Posterior vena cava (tissue), 2 donors: ENCODE data around the gene COPZ2. TPM values are rescaled to one million over a fixed set of nuclear protein-coding genes. Genes with fewer than 3 reads are reported as not detected.
"Not testable (repeated sequence)": the region's sequence is repeated elsewhere in the genome, so short reads cannot be mapped to it uniquely, and the experiment has no call there.

Source experiments
- DNase-seq: peaks from one replicate; pipeline ENCODE4 v3.0.0-alpha.2; 2020; ENCODE audit warnings: low spot score
- intact Hi-C, 2 donors: fragments of 100-400 bp; cut with DNase I; formaldehyde crosslinking; loops; one replicate each; pipeline versions ENCODE4 v1.14.1 to v1.14.2; 2022 to 2023
- total RNA-seq, 2 donors: library from RNA; stranded (reverse); fragmentation: NEBNext Ultra II Directional; extraction: Animal tissue kit (Norgen Biotek cat#: 25700); gene quantifications; one replicate each; pipeline ENCODE4 v1.2.1, GENCODE V29; 2021
- donor health status: DM: yes; HTN: yes; CAD: no.
- donor health status: DM: yes; HTN: yes; CAD: no.

The COPZ2 gene
- total RNA-seq, 2 donors from 2014 or later, result 75.0 to 136 TPM

DNA sequence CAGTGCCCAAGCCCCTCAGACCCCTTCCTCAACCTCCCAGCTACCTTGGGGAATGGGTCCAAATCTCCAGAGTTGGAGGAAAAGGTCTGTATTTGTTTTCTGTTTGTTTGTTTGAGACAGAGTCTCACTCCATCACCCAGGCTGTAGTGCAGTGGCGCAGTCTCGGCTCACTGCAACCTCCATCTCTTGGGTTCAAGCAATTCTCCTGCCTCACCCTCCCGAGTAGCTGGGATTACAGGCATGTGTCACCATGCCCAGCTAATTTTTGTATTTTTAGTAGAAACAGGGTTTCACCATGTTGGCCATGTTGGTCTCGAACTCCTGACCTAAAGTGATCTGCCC lies 19.8 kb downstream of the COPZ2 start:
- intact Hi-C loops, result loop anchor here in 1 of 2 donors (1.0 to 5.0 kb wide), 2 partner anchors 20 to 35 kb away; no protein-coding TSS in a partner anchor
- not testable (repeated sequence) for DNase-seq

GRCh38 chr17:48016112-48016511 lies 21.5 kb downstream of the COPZ2 start:
- intact Hi-C loops, result loop anchor here in 1 of 2 donors (5.0 kb wide), 1 partner anchor 34 kb away; no protein-coding TSS in a partner anchor
- DNase-seq, result no peak

- no peak for DNase-seq
- intact Hi-C loops, result loop anchor here (5.0 kb wide), 2 partner anchors 32 to 37 kb away; no protein-coding TSS in a partner anchor
Observed at GRCh38 chr17:48014595-48015111, 22.9 kb downstream of the COPZ2 start.

DNA sequence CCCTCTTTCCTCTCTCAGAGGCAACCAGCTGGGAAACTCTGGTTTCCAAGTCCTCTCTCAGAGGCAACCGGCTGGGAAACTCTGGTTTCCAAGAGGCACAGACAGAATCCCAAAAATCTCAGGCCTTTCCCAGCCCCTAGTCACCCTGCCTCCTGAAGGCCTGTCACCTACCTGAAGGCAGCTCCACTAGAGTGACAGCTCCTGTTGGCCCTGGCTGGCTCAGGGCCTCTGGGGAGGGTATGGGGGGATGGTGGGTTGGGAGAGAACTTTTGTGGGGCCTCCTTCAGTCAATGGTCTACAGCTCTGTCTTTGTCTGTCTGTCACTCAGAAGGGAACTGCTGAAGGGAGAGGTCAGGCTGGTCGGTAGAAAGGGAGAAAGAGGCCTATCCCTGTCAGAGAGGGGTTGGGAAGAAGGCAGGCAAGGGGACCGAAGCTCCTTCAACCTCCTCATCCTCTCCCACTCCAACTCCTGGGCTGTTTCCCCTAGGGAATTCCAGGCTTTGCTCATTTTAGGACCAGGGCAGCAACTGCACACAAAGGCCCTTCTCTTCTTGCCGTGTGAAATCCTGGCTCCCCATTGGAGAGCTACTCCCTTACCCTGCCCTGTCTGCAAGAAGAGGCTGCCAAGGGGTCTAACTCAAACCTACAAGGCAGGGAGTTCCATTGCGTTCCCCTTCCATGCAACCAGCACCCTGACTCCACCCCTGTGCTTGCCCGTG lies 23.6 kb downstream of the COPZ2 start:
- no peak for DNase-seq
- intact Hi-C loops, result loop anchor here in 1 of 2 donors (5.0 kb wide), 1 partner anchor 37 kb away; no protein-coding TSS in a partner anchor

DNA sequence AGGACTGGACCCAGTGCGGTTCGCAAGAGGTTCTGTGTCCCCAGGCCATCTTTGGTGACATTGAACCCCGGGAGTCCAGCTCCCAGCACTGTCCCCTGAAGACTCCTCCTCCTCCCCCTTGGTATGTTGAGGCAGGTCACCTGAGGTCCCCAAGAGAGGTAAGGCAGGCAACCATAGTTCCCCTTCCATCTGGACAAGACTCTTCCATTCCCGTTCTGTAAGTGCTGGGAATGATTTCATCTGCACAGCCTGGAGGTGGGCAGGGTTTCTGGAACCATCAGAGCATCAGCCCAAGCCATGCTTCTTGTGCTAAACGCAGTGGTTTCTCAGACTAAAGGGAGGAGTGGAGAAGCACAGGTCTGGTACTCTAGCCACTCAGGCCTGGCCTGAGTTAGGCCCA lies 24.9 kb downstream of the COPZ2 start:
- no peak for DNase-seq
- intact Hi-C loops, result loop anchor here in 1 of 2 donors (5.0 kb wide), 1 partner anchor 35 kb away; no protein-coding TSS in a partner anchor

DNA sequence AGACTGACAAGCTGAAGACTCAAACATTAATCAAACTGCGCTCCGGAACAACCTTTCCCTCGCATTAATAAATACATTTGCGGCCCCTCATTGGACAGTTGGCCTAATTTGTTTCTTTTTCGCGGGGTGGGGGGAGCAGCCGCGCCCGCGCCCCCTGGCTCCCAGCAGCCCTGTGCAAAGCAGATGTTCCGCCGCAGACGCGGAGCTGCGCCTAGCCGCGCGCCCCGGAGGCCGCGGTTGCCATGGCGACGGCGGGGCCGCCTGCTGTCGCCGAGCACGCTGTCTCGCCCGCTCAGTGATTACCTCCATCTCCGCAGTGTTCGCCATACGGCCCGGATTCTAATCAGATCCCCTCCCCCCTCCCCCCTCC lies 25.5 kb downstream of the COPZ2 start:
- no peak for DNase-seq

DNA sequence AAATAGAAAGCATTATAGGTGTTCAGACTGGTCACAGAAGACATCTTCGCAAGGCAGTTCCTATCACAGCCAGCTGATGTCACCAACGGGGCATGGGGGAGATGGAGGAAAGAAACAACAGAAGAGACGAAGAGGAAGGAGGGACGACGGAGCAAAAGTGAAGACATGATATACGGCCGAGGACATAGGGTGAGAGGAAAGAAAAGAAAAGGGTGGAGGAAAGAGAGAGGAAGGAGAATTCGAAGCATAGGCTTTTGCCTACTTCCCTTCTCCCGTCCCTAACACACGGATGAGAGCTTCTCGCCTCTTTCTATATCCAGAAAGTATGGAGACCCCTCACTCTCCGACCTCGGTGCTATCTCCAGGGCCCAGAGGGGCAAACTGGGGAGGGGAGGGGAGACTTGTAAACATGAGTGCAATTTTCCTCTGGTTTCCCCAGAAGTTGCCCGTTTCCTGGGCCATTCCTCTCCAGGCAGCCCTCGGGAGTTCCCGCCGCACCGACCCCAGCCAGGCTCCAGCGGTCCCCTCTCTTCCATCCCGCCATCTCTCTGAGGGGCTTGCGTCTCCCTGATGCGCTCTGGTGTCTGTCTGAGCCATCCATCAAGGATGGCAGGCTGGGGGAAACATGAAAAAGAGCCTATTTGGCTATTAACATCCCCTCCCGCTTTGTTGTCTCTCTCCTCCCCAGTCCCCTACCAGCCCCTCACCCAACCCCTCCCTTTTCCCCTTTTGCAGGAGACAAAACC lies 26.0 kb downstream of the COPZ2 start:
- intact Hi-C loops, result loop anchor here in 1 of 2 donors (5.0 kb wide), 1 partner anchor 34 kb away; no protein-coding TSS in a partner anchor
- DNase-seq, result no peak

More for the DNA sequence above, 25.5 kb downstream of the COPZ2 start:
- intact Hi-C loops, result loop anchor here in 1 of 2 donors (5.0 kb wide), 1 partner anchor 35 kb away; no protein-coding TSS in a partner anchor

- intact Hi-C loops, result loop anchor here in 1 of 2 donors (5.0 kb wide), 1 partner anchor 33 kb away; no protein-coding TSS in a partner anchor
- no peak for DNase-seq
Observed at GRCh38 chr17:48010193-48010592, 27.4 kb downstream of the COPZ2 start.

DNA sequence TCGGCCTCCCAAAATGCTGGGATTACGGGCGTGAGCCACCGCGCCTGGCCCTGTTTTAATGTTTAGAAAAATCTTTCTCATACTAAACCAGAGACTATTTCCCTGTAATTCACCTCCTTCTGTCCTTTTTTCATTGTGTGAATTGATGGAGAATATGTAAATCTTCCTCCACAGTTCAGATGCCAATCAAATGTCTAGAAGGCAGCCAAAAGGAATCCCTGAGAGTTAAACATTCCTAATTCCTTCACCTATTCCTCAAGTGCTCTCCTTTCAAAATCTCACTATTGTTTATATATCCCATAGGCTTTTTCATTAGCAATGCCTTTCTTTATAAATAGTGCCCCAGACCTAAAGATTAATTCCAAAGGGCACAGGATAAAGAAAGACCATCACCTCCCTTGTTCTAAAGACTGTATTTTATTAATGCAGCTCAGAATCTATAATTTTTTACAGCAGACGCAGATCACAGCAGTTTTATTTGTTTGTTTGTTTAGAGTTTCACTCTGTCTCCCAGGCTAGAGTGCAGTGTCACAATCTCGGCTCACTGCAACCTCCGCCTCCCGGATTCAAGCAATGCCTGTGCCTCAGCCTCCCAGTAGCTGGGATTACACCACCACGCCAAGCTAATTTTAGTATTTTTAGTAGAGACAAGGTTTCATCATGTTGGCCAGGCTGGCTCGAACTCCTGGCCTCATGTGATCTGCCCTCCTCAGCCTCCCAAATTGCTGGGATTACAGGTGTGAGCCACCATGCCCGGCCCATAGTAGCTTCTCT lies 30.5 kb downstream of the COPZ2 start:
- intact Hi-C loops, result no loop called here
- no peak for DNase-seq

DNA sequence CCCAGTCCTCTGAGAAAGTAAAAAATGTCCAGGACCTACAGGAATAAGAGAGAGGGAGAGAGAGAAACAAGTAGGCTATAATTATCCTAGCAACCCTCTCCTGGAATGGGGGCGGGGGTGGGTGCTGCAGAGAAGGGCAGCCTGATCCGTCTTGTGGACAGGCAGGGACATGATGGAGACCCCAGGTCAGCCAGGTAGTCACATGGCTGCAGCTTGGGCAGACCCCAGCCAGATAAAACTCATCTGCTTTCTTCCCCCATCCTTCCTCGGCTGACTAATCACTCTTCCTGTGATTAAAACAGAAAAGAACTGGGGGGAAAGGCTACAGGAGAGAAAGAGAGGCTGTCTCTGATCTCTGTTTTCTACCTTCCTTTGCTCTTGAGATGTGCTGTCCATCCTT lies 32.6 kb downstream of the COPZ2 start:
- DNase-seq, result peak; percentile 16
- intact Hi-C loops, result no loop called here

GRCh38 chr17:48003417-48004151 lies 34.0 kb downstream of the COPZ2 start:
- intact Hi-C loops, result no loop called here

GRCh38 chr17:48002916-48003416 lies 34.6 kb downstream of the COPZ2 start:
- intact Hi-C loops, result no loop called here
- no peak for DNase-seq

More at GRCh38 chr17:48003417-48004151, 34.0 kb downstream of the COPZ2 start:
- peak; percentile 69 for DNase-seq

GRCh38 chr17:48002266-48002915 lies 35.2 kb downstream of the COPZ2 start:
- peak; percentile 0 for DNase-seq
- intact Hi-C loops, result no loop called here

DNA sequence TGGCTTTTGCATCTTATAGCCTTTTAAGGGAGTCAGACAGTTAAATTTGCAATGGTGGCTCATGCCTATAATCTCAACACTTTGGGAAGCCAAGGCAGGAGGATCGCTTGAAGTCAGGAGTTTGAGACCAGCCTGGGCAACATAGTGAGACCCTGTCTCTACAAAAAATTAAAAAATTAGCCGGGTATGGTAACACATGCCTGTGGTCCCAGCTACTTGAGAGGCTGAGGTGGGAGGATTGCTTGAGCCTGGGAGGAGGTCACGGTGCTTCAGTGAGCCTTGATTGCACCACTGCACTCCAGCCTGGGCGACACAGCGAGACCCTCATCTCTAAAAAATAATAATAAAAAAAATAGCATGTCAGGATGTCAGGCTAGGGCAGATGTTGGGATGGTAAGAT lies 35.9 kb downstream of the COPZ2 start:
- DNase-seq, intact Hi-C loops: not testable (repeated sequence)

- intact Hi-C loops, result no loop called here
- no peak for DNase-seq
Observed at GRCh38 chr17:48001197-48001596, 36.4 kb downstream of the COPZ2 start.

DNA sequence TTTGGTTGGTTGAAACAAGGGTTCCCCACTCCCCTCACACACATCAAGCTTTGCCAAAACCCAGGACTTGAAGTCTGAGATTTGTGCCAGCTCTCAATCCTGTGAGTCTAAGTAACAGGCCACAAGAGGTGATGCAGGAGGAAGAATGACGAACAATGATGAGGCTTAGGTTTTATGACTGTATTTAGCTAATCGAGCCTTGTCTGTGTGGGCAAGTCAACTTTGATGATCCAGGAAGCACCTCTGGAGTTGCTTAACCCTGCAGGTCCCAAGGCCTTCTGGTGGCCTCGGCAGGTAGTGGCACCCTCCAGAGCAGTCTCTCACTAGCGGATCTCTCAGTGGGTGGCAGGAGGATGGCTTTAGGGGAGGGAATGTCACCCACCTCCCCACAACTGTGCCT lies 38.0 kb downstream of the COPZ2 start:
- intact Hi-C loops, result no loop called here
- no peak for DNase-seq

- intact Hi-C loops, result no loop called here
- peak; percentile 30 for DNase-seq
Observed at GRCh38 chr17:47998044-47998443, 39.6 kb downstream of the COPZ2 start.

GRCh38 chr17:47997586-47997985 lies 40.0 kb downstream of the COPZ2 start:
- no peak for DNase-seq
- intact Hi-C loops, result loop anchor here in 1 of 2 donors (1.0 kb wide), 1 partner anchor 20 kb away; no protein-coding TSS in a partner anchor
